GM18873 (cell line): Measurements from ENCODE around the gene NODAL.

Experiments used
- ATAC-seq: cut with Tn5 transposase; IDR thresholded peaks from one replicate; pipeline ENCODE4 v1.9.1; 2021; ENCODE audit warnings: mild to moderate bottlenecking, moderate library complexity, moderate number of reproducible peaks; ENCODE audit not compliant: unreplicated experiment, low FRiP score

NODAL gene

DNA sequence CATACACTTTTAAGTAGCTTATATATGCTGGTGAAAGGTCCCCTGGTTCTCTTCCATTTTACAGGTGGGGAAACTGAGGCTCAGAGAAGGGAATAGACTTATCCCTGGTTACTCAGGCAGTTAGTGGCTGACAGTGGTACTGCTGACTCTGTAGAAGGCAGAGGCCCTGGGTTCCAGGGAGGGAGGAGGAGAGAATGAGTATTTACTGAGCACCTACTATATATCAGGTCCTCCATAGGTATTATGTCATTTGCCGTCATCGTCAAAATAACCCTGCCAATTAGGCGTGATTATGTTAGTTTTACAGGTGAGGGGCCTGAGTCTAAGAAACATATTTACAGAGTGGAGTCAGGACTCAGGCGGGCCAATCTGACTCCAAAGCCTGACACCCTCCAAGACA is 23.8 kb upstream of the NODAL start:
- no peak for ATAC-seq

DNA sequence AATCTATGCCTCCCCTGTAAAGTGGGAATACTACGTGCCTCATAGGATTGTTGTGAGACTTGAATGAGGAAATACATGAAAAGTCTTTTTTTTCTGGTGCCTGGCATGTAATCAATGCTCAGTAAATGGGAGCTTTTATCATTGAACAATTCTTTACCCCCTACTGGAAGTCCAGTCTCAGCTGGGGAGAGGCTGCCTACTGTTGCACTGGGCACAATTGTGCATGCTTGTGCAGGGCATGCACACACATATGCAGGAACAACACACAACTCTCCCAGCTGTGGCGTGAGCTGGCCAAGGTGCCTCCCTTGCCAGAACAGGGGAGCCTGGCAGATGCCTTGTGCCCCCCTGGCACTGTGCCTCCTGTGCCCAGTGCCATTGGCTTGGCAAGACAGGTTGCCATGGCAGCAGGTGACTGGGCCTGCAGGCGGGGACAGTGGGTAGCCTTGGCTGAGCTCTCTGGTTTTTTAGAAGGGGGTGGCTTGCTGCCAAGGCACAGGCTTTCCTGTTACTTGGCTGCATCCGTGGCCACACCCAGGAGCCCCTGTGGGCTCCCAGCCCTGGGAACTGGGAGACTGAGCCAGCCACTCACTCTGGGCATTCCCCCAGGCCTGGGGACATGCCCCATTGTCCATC is 21.0 kb upstream of the NODAL start:
- no peak for ATAC-seq

GRCh38 chr10:70461397-70462348 is 20.2 kb upstream of the NODAL start:
- ATAC-seq, result no peak

DNA sequence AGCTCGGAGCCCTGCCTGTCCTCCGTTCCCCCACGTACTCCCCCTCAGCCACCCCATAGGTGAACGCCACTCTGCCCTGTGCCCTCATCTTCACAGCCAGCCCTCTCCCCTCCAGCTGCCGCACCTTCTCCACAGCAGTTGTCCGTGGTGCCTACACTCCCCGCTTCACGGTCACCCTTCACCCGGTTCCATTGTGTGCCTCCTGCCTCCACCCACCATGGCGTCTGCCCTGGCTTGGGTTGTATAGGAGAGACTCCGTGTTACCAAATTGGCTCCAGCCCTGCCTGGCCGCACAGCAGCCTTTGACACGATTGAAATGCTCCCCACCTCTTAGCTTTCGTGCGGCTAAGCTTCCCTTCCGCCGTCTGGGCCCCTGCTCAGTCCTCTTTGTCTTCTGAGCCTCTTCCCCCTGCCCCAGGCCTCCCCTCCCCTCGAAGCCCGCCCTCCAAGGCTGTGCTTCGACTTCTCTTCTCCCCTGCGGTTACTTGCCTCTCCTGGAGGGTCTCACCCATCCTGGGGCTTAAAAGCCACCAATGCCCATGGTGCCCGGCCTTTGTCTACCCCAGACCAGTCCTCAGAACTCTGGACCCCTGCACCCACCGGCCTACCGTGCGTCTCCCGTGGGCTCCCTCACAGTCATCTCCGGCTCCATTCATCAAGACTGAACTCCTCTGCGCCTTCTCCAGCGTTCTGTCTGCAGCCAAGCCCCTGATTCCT is 18.5 kb upstream of the NODAL start:
- no peak for ATAC-seq

GRCh38 chr10:70459061-70459773 is 17.7 kb upstream of the NODAL start:
- ATAC-seq, result no peak

DNA sequence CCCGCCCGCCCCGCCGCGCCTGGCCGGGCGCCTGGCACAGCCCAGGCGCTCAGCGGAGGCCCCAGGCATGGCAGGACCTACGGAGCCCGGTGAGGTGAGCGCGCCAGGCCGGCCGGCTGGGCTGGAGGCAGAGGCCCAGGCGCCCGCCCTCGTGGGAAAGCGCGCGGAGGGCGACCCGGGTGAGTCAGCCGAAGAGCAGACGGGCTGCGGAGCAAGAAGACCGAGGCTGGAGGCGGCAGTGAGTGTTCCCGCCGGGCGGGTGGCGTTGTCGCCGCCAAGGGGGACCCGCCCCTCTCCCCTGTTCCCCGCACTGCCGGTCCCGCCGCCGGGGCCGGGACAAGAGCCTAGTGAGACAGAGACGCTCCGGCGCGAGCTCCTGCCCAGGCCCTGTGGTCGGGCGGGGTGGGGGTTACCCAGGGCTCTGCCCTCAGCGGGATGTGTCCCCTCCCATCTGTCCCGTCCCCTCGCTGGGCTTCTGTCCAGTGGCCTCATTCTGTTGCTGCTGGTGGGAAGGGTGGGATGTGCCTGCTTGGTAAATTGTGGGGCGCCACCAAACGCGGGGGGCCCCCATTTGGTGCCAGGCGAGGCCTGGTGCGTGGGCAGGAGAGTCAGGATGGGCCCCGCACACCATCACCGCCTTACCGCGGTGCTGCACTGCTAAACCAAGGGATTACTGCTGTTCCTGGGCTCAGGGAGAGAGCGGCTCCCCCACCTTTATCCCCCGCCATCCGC is 17.0 kb upstream of the NODAL start:
- ATAC-seq, result no peak

DNA sequence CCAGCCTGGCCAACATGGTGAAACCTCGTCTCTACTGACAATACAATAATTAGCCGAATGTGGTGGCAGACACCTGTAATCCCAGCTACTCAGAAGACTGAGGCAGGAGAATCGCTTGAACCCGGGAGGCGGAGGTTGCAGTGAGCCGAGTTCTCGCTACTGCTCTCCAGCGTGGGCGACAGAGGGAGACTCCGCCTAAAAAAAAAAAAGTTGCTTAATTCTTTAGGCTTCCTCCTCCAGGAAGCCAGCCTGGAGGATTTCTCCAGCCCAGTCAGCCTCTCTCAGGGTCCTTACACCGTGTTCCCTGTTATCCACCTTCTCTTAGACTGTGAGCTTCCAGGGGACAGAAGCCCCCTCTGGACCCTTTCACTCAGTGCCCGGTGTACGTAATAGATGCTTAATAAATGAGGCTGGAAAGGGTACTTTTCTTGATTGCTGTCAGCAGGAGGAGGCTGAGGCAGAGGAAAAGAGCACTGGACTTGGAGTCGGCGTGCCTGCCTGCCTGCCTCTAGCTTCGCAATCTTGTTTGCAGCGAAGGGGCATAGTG is 16.4 kb upstream of the NODAL start:
- no peak for ATAC-seq

DNA sequence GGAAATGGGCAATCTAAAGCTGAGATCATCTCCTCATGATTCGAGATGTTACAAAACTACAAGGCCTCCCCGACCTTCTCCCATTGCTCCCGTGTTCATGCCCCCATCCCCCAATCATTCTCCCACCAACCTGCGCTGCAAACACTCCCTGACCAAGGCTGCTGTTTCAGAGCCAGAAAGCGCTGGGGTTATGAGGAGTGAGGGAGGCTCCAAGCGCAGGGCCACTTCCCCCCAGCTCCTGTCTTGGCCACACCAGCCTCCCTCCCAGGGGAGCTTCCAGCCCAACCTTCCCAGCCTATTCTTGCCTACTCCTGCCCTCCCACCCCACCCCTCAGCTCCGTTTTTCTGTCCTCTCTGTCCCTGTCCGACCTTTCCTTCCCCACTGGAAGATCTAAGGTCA is 14.7 kb upstream of the NODAL start:
- ATAC-seq, result no peak

DNA sequence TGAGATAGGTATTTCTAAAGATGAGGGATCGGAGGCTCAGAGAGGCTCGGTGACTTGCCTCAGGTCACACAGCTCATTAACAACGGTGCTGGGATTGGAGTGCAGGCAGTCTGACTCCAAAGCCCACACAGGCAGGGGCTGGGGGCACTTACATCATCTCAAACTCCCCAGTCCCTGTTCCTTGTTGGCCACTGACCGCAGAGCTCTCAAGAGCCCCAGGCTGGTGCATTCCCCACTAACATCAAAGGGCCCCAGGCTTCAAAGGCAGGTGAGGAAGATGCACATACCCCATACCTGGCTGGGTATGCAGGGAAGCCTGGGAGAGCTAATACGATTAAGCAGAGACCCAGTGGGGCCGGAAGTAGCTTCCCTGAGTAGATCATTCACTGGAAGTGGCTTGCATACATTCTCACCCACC is 13.7 kb upstream of the NODAL start:
- no peak for ATAC-seq

DNA sequence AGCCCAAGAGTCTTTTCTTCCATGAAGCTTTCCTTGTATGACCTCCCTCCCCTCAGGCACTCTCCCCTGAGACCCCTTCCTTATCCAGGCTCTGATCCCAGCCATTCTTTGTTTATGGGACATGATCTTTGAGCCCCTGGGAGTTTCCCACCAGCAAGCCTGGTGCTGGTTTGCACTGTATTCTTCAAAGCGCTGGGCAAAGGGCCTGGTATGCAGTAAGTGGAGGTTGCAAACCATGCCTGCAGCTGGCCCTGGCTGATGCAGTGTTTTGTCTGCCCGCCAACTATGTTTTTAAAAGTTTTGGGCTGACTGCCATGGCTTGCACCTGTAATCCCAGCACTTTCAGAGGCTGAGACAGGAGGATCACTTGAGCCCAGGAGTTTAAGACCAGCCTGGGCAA is 6.8 kb upstream of the NODAL start:
- no peak for ATAC-seq

GRCh38 chr10:70445718-70446657 is 4.5 kb upstream of the NODAL start:
- no peak for ATAC-seq

DNA sequence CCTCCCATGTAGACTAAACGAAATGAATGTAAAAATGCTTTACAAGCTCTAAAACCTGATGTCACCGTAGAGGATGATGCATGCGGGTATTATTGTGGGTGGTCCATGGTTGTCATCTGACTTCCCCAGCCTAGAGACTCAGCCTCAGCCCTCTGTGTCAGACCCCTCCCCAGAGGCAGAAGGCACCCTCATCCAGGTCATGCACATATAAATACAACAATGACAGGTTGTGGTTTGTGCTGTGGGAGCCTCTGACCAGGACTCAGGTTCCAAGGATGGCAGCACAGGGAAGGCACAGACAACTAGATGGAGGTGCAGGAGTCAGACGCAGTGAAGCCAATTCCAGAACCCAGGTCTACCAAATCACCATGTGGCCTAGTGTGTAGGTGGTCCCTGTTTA is 3.3 kb upstream of the NODAL start:
- ATAC-seq, result no peak

DNA sequence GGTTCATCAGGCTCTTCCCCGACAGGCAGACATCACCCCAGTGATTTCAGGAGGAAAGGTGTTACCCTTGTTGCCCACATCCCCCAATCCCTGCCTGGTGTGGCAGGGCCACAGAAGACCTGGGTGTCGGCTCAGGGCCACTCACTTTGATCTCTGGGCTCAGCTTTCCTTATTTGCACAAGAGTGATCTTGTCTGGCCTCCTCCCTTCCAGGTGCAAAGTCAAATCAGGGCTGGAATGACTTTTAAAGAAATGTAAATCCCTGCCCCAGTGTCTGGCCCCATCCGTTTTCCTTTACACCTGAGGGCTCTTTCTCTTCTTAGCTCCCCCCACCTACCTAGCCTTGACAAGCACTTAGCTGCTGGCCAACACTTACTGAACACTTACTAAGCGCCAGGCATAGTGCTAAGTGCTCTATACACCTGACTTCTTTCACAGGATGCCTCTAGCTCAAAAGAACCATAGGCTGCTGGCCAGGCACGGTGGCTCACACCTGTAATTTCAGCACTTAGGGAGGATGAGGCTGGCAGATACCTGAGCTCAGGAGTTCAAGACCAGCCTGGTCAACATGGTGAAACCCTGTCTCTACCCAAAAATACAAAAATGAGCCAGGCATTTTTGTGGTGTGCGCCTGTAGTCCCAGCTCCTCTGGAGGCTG is 979 bp upstream of the NODAL start:
- no peak for ATAC-seq

- ATAC-seq, result no peak
These were observed 421 bp upstream of the NODAL start for GRCh38 chr10:70441895-70442309.

DNA sequence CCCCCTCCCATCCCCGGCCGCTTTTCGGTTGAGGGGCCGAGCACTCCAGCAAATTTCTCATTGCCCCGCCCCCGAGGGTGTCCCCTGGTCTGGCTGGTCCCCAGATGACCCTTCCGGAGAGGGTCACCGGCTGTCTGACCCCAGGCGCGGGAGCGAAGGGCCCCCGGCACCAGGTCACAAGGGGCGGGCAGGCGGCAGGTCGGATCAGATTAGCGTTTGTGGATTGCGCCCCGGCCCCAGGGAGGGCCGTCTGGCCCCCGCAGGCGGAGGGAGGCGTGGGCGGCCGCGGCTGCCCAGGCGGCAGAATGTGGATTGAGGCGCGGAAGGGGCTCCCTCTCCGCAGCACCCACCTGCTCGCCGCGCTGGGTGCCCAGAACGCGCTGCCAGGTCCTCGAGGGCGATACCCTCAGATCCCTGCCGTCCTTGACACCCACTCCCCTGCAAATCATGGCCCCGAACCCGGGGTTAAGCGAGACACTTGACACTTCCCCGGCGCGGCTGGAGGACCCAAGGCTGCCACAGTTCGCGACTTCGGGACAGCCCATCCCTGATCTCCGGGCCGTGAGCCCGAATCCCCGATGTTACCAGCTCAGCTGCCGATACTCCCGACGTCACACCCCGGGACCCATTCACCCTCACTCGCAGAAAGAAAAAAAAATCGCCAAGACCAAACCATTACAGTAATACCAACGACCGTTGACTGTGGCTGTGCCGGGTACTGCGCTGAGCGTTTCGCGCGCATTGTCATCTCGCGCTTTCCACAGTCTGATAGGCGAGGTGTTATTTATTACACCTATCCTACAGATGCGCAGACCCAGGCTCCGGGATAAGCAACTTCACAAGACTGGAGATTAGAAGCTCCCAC is 953 bp downstream of the NODAL start:
- no peak for ATAC-seq

DNA sequence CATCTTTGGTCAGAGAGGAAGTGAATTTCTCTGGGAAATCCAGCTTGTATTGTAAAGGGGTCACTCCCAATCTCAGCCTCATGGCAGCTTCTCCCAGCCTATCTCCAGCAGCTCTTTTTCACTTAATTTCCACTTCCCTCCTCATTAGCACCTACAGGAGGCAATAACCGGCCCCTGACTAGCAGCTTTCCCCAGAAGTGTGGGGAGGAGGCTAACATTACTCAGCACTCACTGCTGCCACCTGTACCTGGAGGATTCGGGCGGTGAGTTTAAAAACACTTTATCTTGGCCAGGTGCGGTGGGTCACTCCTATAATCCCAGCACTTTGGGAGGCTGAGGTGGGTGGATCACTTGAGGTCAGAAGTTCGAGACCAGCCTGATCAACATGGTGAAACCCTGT is 3.8 kb downstream of the NODAL start:
- ATAC-seq, result no peak
